Measurements from ENCODE around the gene NCR1.
"Not testable (repeated sequence)": the region's sequence is repeated elsewhere in the genome, so short reads cannot be mapped to it uniquely, and the experiment has no call there.

- TF ChIP-seq CTCF (IDR thresholded peaks at IDR 0.05); REST (IDR thresholded peaks at IDR 0.05; ENCODE audit: insufficient read depth in 1 of 2, low read depth in 2 of 2, low read length in 1 of 2); POLR2AphosphoS5 (IDR thresholded peaks at IDR 0.05; ENCODE audit: low read depth, low read length); SIN3A (IDR thresholded peaks at IDR 0.05; ENCODE audit: borderline replicate concordance, insufficient read depth, low read depth, low read length): not testable (repeated sequence)
Observed at GRCh38 chr19:54904261-54904660, 1.7 kb upstream of the NCR1 start.

Data from Panc1 (cell line).